Astrocyte (in vitro differentiated cells and primary cell): ENCODE measurements around the gene P4HA1. TPM values are rescaled to one million over a fixed set of nuclear protein-coding genes. Genes with fewer than 3 reads are reported as not detected.
"Not testable (repeated sequence)": the region's sequence is repeated elsewhere in the genome, so short reads cannot be mapped to it uniquely, and the experiment has no call there.

Experiments used
- DNase-seq: peaks from one replicate; pipeline ENCODE4 v3.0.0-alpha.2; 2010; ENCODE audit warnings: low read depth
- FAIRE-seq: peaks from 2 replicates; lab custom pipeline; 2011; peaks lifted over from hg19 to GRCh38; lab: Jason Lieb, UNC
- H2AFZ ChIP-seq: 2 replicates; pipeline ENCODE4 v1.6.0; 2012; ENCODE audit warnings: low read depth, low read length, inconsistent platforms
- H3K27ac ChIP-seq: 2 replicates; pipeline ENCODE4 v1.5.1; 2011; ENCODE audit warnings: low read depth, low read length, inconsistent platforms
- H3K27me3 ChIP-seq: 2 replicates; pipeline ENCODE4 v1.6.0; 2011; ENCODE audit warnings: low read length, inconsistent platforms; ENCODE audit not compliant: insufficient read depth
- H3K36me3 ChIP-seq: 2 replicates; pipeline ENCODE4 v1.5.1; 2011; ENCODE audit warnings: low read length, inconsistent platforms; ENCODE audit not compliant: insufficient read depth
- H3K4me1 ChIP-seq: 2 replicates; pipeline ENCODE4 v1.5.1; 2011; ENCODE audit warnings: low read length, inconsistent platforms; ENCODE audit not compliant: insufficient read depth
- H3K4me2 ChIP-seq: 2 replicates; pipeline ENCODE4 v1.6.0; 2012; ENCODE audit warnings: low read length, inconsistent platforms
- H3K4me3 ChIP-seq: 2 replicates; pipeline ENCODE4 v1.5.1; 2011; ENCODE audit warnings: low read depth, mild to moderate bottlenecking, low read length, inconsistent platforms; ENCODE audit not compliant: insufficient read depth
- H3K79me2 ChIP-seq: 2 replicates; pipeline ENCODE4 v1.6.0; 2012; ENCODE audit warnings: mild to moderate bottlenecking, low read length, inconsistent platforms; ENCODE audit not compliant: insufficient read depth
- H3K9ac ChIP-seq: 2 replicates; pipeline ENCODE4 v1.6.0; 2012; ENCODE audit warnings: mild to moderate bottlenecking, low read length, inconsistent platforms
- H3K9me3 ChIP-seq: 2 replicates; pipeline ENCODE4 v1.5.1; 2012; ENCODE audit warnings: low read depth, mild to moderate bottlenecking, low read length, inconsistent platforms; ENCODE audit not compliant: insufficient read depth
- H4K20me1 ChIP-seq: 2 replicates; pipeline ENCODE4 v1.6.0; 2012; ENCODE audit warnings: low read length, inconsistent platforms; ENCODE audit not compliant: insufficient read depth
- H3K27ac Mint-ChIP-seq: one replicate; pipeline ENCODE4 v1.8.0; 2021; ENCODE audit warnings: mild to moderate bottlenecking, mixed read lengths; ENCODE audit not compliant: unreplicated experiment
- H3K27me3 Mint-ChIP-seq: one replicate; pipeline ENCODE4 v1.8.0; 2021; ENCODE audit warnings: low read depth, mixed read lengths; ENCODE audit not compliant: unreplicated experiment
- H3K36me3 Mint-ChIP-seq: one replicate; pipeline ENCODE4 v1.8.0; 2021; ENCODE audit warnings: low read depth, mixed read lengths; ENCODE audit not compliant: unreplicated experiment
- H3K4me1 Mint-ChIP-seq: one replicate; pipeline ENCODE4 v1.8.0; 2021; ENCODE audit warnings: low read depth, mixed read lengths; ENCODE audit not compliant: unreplicated experiment
- H3K4me3 Mint-ChIP-seq: one replicate; pipeline ENCODE4 v1.8.0; 2021; ENCODE audit warnings: mild to moderate bottlenecking, moderate library complexity, mixed read lengths; ENCODE audit not compliant: unreplicated experiment
- H3K9me3 Mint-ChIP-seq: one replicate; pipeline ENCODE4 v1.8.0; 2021; ENCODE audit warnings: mild to moderate bottlenecking, mixed read lengths; ENCODE audit not compliant: unreplicated experiment
- EZH2 ChIP-seq: IDR thresholded peaks from 2 replicates; pipeline ENCODE4 v1.6.1; 2012; ENCODE audit warnings: mild to moderate bottlenecking, low read length, inconsistent platforms; ENCODE audit not compliant: insufficient read depth
- total RNA-seq: library from RNA; stranded (reverse); gene quantifications from 2 replicates; pipeline ENCODE4 v1.2.1, GENCODE V29; 2021
- TF ChIP-seq, protein P1 (sequence below): IDR thresholded peaks from 2 replicates; pipeline ENCODE4 v1.5.1; 2011; ENCODE audit warnings: low read depth, mild to moderate bottlenecking, inconsistent platforms, low read length, moderate library complexity; ENCODE audit not compliant: insufficient read depth

P4HA1 gene
- total RNA-seq, 1 donor from 2014 or later: 244 TPM

DNA sequence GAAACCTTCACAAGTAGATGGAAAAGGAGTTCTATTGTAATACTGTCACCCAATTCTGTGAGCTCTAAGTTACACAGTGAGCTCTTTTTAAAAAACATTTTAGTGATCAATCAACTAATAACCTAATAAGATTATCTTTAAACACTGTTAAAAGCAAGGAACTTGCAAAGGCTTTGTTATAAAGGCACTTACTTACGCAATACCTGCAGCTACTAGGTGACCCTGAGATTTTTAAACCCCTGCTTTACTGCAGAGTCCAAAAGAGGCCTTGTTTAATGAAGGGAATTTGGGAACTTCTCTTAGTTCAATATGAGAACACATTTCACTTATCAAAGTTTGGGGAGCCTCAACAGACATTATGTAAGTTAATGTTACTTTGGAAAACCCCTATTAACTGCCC, 53.3 kb downstream of the P4HA1 start:
- Histone ChIP-seq H3K9ac (peak overlapping the region; percentile 41), H3K4me3 (no peak overlapping the region), H3K4me1 (peaks cover 21% of the 10 kb centered on the region), H2AFZ (no peak overlapping the region), H4K20me1 (no peaks in the 10 kb centered on the region), H3K27ac (peak overlapping the region; percentile 69), H3K9me3 (no peaks in the 10 kb centered on the region), H3K36me3 (no peaks in the 10 kb centered on the region), H3K79me2 (no peaks in the 10 kb centered on the region), H3K4me2 (peak overlapping the region; percentile 57), H3K27me3 (no peaks in the 10 kb centered on the region)
- Mint-ChIP-seq H3K4me1 (peaks cover 10% of the 10 kb centered on the region), H3K27me3 (no peaks in the 10 kb centered on the region), H3K4me3 (no peak overlapping the region), H3K27ac (no peak overlapping the region), H3K9me3 (no peaks in the 10 kb centered on the region), H3K36me3 (peaks cover 10% of the 10 kb centered on the region)
- no peak for FAIRE-seq
- TF ChIP-seq, protein P1, sequence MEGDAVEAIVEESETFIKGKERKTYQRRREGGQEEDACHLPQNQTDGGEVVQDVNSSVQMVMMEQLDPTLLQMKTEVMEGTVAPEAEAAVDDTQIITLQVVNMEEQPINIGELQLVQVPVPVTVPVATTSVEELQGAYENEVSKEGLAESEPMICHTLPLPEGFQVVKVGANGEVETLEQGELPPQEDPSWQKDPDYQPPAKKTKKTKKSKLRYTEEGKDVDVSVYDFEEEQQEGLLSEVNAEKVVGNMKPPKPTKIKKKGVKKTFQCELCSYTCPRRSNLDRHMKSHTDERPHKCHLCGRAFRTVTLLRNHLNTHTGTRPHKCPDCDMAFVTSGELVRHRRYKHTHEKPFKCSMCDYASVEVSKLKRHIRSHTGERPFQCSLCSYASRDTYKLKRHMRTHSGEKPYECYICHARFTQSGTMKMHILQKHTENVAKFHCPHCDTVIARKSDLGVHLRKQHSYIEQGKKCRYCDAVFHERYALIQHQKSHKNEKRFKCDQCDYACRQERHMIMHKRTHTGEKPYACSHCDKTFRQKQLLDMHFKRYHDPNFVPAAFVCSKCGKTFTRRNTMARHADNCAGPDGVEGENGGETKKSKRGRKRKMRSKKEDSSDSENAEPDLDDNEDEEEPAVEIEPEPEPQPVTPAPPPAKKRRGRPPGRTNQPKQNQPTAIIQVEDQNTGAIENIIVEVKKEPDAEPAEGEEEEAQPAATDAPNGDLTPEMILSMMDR: no peak
- TF ChIP-seq EZH2: no peak
- DNase-seq: no peak

DNA sequence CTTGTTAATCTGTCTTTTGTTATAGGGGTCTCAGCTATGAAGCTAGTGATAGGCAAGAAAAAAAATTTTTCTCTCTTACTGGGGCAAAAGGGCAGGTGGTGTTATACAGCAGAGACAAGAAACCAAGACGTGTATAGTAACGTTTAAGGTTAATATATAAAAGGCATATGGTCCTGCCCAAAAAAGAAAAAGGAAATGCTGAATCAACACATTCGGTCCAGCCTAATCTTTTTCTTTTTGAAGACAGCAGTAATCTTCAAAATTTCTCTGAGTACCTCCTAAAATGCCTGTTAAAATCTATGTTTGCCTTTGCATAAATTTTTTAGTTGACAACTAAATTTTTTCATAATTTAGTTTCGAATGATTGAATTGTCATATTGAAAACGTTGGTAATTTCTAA, 54.5 kb downstream of the P4HA1 start:
- DNase-seq (no peak), FAIRE-seq (no peak)
- H3K27me3 Mint-ChIP-seq: no peaks in the 10 kb centered on the region
- Histone ChIP-seq H3K27me3 (no peaks in the 10 kb centered on the region), H3K4me1 (peaks cover 21% of the 10 kb centered on the region), H3K9me3 (no peaks in the 10 kb centered on the region), H3K27ac (no peak overlapping the region), H2AFZ (no peak overlapping the region), H3K36me3 (no peaks in the 10 kb centered on the region), H4K20me1 (no peaks in the 10 kb centered on the region), H3K9ac (no peak overlapping the region), H3K79me2 (no peaks in the 10 kb centered on the region), H3K4me2 (no peak overlapping the region), H3K4me3 (no peak overlapping the region)
- H3K27ac Mint-ChIP-seq: no peak overlapping the region
- H3K4me3 Mint-ChIP-seq: no peak overlapping the region
- H3K4me1 Mint-ChIP-seq: peaks cover 10% of the 10 kb centered on the region
- H3K36me3 Mint-ChIP-seq: peaks cover 10% of the 10 kb centered on the region
- H3K9me3 Mint-ChIP-seq: no peaks in the 10 kb centered on the region
- TF ChIP-seq, protein P1: no peak

DNA sequence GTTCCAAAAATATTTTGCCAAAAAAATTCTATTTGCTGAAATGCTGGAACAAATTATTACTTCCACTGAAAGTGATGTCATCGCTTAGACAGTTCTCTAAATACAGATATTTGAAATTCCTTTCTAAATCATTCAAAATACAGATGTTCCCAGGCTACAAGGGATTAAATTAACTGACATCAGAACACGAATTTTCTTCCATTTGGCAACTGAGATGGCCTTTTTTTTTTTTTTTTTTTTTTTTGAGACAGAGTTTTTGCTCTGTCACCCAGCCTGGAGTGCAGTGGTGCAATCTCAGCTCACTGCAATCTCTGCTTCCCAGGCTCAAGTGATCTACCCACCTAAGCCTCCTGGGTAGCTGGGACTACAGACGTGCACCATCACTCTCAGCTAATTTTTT, 57.0 kb downstream of the P4HA1 start:
- H3K9me3 Mint-ChIP-seq: no peaks in the 10 kb centered on the region
- peak; percentile 48 for DNase-seq
- no peak overlapping the region for H3K27ac Mint-ChIP-seq

DNA sequence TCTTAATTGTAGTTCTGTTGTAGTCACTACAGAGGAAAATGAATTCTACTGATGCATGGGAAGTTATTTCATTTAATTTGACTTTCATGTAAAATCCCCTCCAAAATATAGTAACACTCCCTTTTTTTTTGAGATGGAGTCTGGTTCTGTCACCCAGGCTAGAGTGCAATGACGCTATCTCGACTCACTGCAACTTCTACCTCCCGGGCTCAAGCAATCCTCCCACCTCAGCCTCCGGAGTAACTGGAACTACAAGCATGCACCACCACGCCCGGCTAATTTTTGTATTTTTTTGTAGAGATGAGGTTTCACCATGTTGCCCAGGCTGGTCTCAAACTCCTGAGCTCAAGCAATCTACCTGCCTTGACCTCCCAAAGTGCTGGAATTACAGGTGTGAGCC, 60.4 kb downstream of the P4HA1 start:
- H3K4me1 Mint-ChIP-seq: peaks cover 13% of the 10 kb centered on the region
- not testable (repeated sequence) for H3K27me3 Mint-ChIP-seq, H3K27me3 ChIP-seq, H3K9ac ChIP-seq, FAIRE-seq, H3K9me3 Mint-ChIP-seq, H3K27ac ChIP-seq, H3K4me1 ChIP-seq, DNase-seq, H3K4me3 ChIP-seq, H3K4me2 ChIP-seq, H3K79me2 ChIP-seq, H3K9me3 ChIP-seq, H3K36me3 Mint-ChIP-seq, H2AFZ ChIP-seq, H3K36me3 ChIP-seq, H3K27ac Mint-ChIP-seq, H3K4me3 Mint-ChIP-seq, H4K20me1 ChIP-seq

More for the DNA sequence above, 57.0 kb downstream of the P4HA1 start:
- Mint-ChIP-seq H3K27me3 (no peaks in the 10 kb centered on the region), H3K4me1 (peaks cover 9% of the 10 kb centered on the region), H3K36me3 (peaks cover 3% of the 10 kb centered on the region), H3K4me3 (no peak overlapping the region)
- no peak for FAIRE-seq
- Histone ChIP-seq H3K27ac (peak overlapping the region; percentile 62), H3K36me3 (no peaks in the 10 kb centered on the region), H3K9me3 (no peaks in the 10 kb centered on the region), H3K4me3 (no peak overlapping the region), H3K4me1 (peaks cover 16% of the 10 kb centered on the region), H2AFZ (no peak overlapping the region), H3K4me2 (no peak overlapping the region), H4K20me1 (no peaks in the 10 kb centered on the region), H3K79me2 (no peaks in the 10 kb centered on the region), H3K27me3 (no peaks in the 10 kb centered on the region), H3K9ac (no peak overlapping the region)
- TF ChIP-seq, protein P1: no peak
- TF ChIP-seq EZH2: no peak
